Transverse colon (tissue), 4 donors: ENCODE results near the gene CES4A.

Source experiments
- POLR2AphosphoS5 ChIP-seq, 3 donors: sonication (generic); formaldehyde crosslinking; IDR thresholded peaks; one replicate each; pipeline ENCODE4 v1.6.1; 2016; ENCODE audit warnings: antibody characterized with exemption in 3 of 3
- TF ChIP-seq, protein P1 (sequence below), 5 experiments: fragments of 200-600 bp in 3 of 5; fragments of 450-650 bp in 2 of 5; sonication (generic) in 3 of 5; IDR thresholded peaks; 1 replicate in 2 of 5; 2 replicates in 3 of 5; pipeline ENCODE4 v1.5.1; 2016 to 2017; ENCODE audit warnings: antibody characterized with exemption in 5 of 5, inconsistent platforms in 3 of 5, mild to moderate bottlenecking in 2 of 5, moderate library complexity in 1 of 5

DNA sequence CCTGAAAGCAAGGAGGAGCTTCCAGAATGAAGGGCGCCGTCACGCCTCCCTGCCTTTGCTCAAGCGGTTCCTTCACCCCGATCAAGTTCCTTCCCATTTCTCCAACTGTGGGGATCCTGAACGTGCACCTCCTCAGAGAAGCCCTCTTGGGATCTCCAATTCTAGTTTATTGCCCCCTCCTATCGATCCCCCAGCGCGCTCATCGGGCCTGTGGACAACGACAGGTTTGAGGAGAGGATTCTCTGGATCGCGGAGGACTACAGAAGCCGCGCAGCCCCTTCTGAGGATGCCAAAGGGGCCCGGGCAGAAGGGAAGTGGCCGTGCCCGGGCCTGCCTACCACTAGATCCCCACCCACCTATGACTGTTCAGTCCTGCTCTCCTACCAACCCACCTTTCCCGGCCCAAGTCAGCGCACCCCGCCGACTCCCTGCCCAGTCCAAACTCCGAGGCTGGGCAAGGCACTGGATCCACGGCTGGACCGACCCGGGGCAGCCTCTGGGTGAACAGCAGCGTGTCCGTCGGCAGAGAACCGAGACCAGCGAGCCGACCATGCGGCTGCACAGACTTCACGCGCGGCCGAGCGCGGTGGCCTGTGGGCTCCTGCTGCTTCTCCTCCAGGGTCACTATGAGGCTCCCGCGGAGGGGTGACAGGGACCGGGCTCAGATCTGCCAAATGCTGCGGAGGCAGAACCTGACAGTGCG is 40.1 kb upstream of the CES4A start:
- TF ChIP-seq, protein P1, sequence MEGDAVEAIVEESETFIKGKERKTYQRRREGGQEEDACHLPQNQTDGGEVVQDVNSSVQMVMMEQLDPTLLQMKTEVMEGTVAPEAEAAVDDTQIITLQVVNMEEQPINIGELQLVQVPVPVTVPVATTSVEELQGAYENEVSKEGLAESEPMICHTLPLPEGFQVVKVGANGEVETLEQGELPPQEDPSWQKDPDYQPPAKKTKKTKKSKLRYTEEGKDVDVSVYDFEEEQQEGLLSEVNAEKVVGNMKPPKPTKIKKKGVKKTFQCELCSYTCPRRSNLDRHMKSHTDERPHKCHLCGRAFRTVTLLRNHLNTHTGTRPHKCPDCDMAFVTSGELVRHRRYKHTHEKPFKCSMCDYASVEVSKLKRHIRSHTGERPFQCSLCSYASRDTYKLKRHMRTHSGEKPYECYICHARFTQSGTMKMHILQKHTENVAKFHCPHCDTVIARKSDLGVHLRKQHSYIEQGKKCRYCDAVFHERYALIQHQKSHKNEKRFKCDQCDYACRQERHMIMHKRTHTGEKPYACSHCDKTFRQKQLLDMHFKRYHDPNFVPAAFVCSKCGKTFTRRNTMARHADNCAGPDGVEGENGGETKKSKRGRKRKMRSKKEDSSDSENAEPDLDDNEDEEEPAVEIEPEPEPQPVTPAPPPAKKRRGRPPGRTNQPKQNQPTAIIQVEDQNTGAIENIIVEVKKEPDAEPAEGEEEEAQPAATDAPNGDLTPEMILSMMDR (IDR thresholded peaks at IDR 0.05) = no peak
- no peak for TF ChIP-seq POLR2AphosphoS5 (IDR thresholded peaks at IDR 0.05)
